Measurements from ENCODE around the gene TMEM121.

TMEM121 gene

GRCh38 chr14:105527826-105528585 lies 1.6 kb downstream of the TMEM121 start:
- DNase-seq = peak; percentile 64 to 86
- intact Hi-C loops (cut with DNase I; ENCODE audit: low total_unique reads) = loop anchor here (5.0 kb wide), 2 partner anchors 36 to 81 kb away; partner anchors contain the start of gene TEDC1
- H3K27ac ChIP-seq = peak overlapping the region; percentile 42 to 60
- peak; percentile 87 to 92 for TF ChIP-seq CTCF (IDR thresholded peaks at IDR 0.05)
- peak overlapping the region; percentile 54 to 67 for H3K4me3 ChIP-seq
- peaks cover 0 to 8% (median 4%) of the 10 kb centered on the region in 3 donors for H3K36me3 ChIP-seq
- H3K9me3 ChIP-seq = no peaks in the 10 kb centered on the region
- peaks cover 0 to 50% of the 10 kb centered on the region in 2 donors for H3K27me3 ChIP-seq
- H3K4me1 ChIP-seq = peaks cover 0 to 39% (median 33%) of the 10 kb centered on the region in 4 donors

GRCh38 chr14:105528586-105529318 lies 2.4 kb downstream of the TMEM121 start:
- Histone ChIP-seq H3K36me3 (peaks cover 0 to 8% (median 4%) of the 10 kb centered on the region in 3 donors), H3K27me3 (peaks cover 0 to 56% of the 10 kb centered on the region in 2 donors), H3K4me3 (peak overlapping the region; percentile 54 to 67), H3K9me3 (no peaks in the 10 kb centered on the region), H3K27ac (no peak overlapping the region), H3K4me1 (peaks cover 0 to 39% (median 33%) of the 10 kb centered on the region in 4 donors)
- intact Hi-C loops (cut with DNase I; ENCODE audit: low total_unique reads) = loop anchor here (5.0 kb wide), 2 partner anchors 36 to 81 kb away; partner anchors contain the start of gene TEDC1
- no peak for TF ChIP-seq CTCF (IDR thresholded peaks at IDR 0.05)
- DNase-seq = peak in 1 of 2 donors; percentile 65

- H3K36me3 ChIP-seq = peaks cover 0 to 8% (median 4%) of the 10 kb centered on the region in 3 donors
- no peaks in the 10 kb centered on the region for H3K9me3 ChIP-seq
- DNase-seq = peak in 1 of 2 donors; percentile 64
- H3K4me1 ChIP-seq = peaks cover 0 to 39% (median 33%) of the 10 kb centered on the region in 4 donors
- intact Hi-C loops (cut with DNase I; ENCODE audit: low total_unique reads) = loop anchor here (5.0 kb wide), 2 partner anchors 37 to 82 kb away; partner anchors contain the start of gene TEDC1
- no peak overlapping the region for H3K4me3 ChIP-seq
- peaks cover 0 to 60% of the 10 kb centered on the region in 2 donors for H3K27me3 ChIP-seq
- TF ChIP-seq CTCF (IDR thresholded peaks at IDR 0.05) = no peak
- no peak overlapping the region for H3K27ac ChIP-seq
These were observed 2.9 kb downstream of the TMEM121 start for GRCh38 chr14:105529319-105529568.

GRCh38 chr14:105529569-105530284 lies 3.3 kb downstream of the TMEM121 start:
- H3K4me3 ChIP-seq = no peak overlapping the region
- intact Hi-C loops (cut with DNase I; ENCODE audit: low total_unique reads) = loop anchor here (2.0 to 5.0 kb wide), 4 partner anchors 37 to 323 kb away; partner anchors contain the start of gene TEDC1
- TF ChIP-seq CTCF (IDR thresholded peaks at IDR 0.05) = no peak
- H3K36me3 ChIP-seq = peaks cover 0 to 8% (median 4%) of the 10 kb centered on the region in 3 donors
- DNase-seq = peak in 1 of 2 donors; percentile 66
- H3K9me3 ChIP-seq = no peaks in the 10 kb centered on the region
- peaks cover 0 to 65% of the 10 kb centered on the region in 2 donors for H3K27me3 ChIP-seq
- H3K4me1 ChIP-seq = peaks cover 0 to 39% (median 33%) of the 10 kb centered on the region in 4 donors
- no peak overlapping the region for H3K27ac ChIP-seq

Measured in tibial artery (tissue), 4 donors.